ENCODE measurements around the gene SERPINB1. TPM values are rescaled to one million over a fixed set of nuclear protein-coding genes. Genes with fewer than 3 reads are reported as not detected.

Gene SERPINB1
- total RNA-seq, 1 experiment from 2014 or later, result 73.2 TPM

DNA sequence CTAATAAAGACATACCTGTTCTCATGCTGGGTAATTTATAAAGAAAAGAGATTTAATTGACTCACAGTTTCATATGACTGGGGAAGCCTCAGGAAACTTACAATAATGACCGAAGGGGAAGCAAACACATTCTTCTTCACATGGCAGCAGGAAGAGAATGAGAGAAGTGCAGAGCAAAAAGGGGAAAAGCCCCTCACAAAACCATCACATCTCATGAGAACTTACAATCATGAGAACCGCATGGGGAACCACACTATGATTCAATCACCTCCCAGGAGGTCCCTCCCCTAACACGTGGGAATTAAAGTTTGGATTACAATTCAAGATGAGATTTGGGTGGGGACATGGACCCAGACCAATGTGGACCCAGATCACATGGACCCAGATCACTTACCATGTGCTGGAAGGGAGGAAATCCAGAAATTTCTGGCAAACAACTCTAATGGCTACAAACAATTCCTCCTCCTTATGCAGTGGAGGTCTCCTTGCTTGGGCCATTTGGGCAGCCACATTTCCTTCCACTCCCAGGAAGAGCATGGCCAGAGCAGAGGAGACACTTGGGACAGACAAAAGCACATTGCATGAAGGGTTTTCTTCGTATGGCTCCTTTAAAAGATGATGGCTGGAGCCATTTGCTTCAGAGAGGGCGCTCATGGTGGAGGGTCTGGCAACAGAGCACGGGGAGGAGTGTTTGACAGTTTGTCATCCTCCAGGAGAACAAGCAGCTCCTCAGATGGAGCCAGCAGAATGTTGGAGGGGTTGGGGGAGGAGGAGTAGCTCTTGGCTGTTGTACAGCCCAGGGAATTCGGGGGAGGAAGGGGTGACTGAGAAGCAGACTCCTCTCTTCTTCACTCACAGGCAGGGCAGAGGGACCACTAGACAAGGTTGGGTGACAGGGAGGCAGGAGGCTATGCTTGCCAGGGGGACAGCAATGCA, 31.0 kb upstream of the SERPINB1 start (continued):
- TF ChIP-seq, protein P1, sequence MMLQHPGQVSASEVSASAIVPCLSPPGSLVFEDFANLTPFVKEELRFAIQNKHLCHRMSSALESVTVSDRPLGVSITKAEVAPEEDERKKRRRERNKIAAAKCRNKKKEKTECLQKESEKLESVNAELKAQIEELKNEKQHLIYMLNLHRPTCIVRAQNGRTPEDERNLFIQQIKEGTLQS (IDR thresholded peaks at IDR 0.05), result no peak
- TF ChIP-seq, protein P2, sequence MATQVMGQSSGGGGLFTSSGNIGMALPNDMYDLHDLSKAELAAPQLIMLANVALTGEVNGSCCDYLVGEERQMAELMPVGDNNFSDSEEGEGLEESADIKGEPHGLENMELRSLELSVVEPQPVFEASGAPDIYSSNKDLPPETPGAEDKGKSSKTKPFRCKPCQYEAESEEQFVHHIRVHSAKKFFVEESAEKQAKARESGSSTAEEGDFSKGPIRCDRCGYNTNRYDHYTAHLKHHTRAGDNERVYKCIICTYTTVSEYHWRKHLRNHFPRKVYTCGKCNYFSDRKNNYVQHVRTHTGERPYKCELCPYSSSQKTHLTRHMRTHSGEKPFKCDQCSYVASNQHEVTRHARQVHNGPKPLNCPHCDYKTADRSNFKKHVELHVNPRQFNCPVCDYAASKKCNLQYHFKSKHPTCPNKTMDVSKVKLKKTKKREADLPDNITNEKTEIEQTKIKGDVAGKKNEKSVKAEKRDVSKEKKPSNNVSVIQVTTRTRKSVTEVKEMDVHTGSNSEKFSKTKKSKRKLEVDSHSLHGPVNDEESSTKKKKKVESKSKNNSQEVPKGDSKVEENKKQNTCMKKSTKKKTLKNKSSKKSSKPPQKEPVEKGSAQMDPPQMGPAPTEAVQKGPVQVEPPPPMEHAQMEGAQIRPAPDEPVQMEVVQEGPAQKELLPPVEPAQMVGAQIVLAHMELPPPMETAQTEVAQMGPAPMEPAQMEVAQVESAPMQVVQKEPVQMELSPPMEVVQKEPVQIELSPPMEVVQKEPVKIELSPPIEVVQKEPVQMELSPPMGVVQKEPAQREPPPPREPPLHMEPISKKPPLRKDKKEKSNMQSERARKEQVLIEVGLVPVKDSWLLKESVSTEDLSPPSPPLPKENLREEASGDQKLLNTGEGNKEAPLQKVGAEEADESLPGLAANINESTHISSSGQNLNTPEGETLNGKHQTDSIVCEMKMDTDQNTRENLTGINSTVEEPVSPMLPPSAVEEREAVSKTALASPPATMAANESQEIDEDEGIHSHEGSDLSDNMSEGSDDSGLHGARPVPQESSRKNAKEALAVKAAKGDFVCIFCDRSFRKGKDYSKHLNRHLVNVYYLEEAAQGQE (IDR thresholded peaks at IDR 0.05; ENCODE audit: low read depth), result no peak
- TF ChIP-seq RAD21 (IDR thresholded peaks at IDR 0.05; ENCODE audit: low read depth) (no peak), POLR2A (IDR thresholded peaks at IDR 0.05; ENCODE audit: borderline replicate concordance, extremely low read depth, insufficient read depth, insufficient read length) (no peak), ZFX (IDR thresholded peaks at IDR 0.05) (no peak), CEBPB (IDR thresholded peaks at IDR 0.05; ENCODE audit: low read depth) (no peak), SIN3A (IDR thresholded peaks at IDR 0.05; ENCODE audit: low read depth) (no peak)
- TF ChIP-seq, protein P3, sequence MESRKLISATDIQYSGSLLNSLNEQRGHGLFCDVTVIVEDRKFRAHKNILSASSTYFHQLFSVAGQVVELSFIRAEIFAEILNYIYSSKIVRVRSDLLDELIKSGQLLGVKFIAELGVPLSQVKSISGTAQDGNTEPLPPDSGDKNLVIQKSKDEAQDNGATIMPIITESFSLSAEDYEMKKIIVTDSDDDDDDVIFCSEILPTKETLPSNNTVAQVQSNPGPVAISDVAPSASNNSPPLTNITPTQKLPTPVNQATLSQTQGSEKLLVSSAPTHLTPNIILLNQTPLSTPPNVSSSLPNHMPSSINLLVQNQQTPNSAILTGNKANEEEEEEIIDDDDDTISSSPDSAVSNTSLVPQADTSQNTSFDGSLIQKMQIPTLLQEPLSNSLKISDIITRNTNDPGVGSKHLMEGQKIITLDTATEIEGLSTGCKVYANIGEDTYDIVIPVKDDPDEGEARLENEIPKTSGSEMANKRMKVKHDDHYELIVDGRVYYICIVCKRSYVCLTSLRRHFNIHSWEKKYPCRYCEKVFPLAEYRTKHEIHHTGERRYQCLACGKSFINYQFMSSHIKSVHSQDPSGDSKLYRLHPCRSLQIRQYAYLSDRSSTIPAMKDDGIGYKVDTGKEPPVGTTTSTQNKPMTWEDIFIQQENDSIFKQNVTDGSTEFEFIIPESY (IDR thresholded peaks at IDR 0.05; ENCODE audit: extremely low read depth, insufficient replicate concordance, low read length), result no peak
